HG03039 (cell line): ENCODE results near the gene MRGPRD.
"Not testable (repeated sequence)": the region's sequence is repeated elsewhere in the genome, so short reads cannot be mapped to it uniquely, and the experiment has no call there.

Experiments used
- ATAC-seq: cut with Tn5 transposase; IDR thresholded peaks from one replicate; pipeline ENCODE4 v1.9.1; 2021; ENCODE audit warnings: mild to moderate bottlenecking, moderate library complexity; ENCODE audit not compliant: unreplicated experiment

MRGPRD gene

GRCh38 chr11:68994161-68994893 is 13.5 kb upstream of the MRGPRD start:
- no peak for ATAC-seq

- no peak for ATAC-seq
Measured at GRCh38 chr11:68993546-68993945, 12.8 kb upstream of the MRGPRD start.

DNA sequence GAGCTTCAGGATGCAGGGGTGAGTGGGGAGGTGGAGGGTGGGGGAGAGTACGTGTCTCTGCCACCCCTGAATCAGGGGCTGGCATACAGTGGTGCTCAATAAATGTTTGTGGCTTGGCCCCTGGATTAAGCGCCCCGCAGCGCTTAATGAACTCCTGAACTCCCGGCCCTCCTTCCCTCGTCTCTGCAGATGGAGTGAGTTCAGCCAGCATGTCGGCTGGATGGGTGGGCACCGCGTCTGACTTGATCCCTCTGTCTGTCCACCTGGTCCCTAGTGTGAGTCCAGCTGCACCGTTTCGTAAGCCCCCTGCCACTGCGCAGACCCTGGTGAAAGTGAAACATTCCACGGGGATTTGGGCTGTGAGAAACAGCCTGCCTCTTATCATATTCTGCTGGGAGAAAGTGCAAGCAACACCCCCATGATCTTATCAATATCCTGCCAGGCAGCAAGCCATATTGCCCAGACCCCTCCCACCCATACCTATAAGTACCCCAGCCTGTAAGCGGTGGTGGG is 12.0 kb upstream of the MRGPRD start:
- no peak for ATAC-seq

DNA sequence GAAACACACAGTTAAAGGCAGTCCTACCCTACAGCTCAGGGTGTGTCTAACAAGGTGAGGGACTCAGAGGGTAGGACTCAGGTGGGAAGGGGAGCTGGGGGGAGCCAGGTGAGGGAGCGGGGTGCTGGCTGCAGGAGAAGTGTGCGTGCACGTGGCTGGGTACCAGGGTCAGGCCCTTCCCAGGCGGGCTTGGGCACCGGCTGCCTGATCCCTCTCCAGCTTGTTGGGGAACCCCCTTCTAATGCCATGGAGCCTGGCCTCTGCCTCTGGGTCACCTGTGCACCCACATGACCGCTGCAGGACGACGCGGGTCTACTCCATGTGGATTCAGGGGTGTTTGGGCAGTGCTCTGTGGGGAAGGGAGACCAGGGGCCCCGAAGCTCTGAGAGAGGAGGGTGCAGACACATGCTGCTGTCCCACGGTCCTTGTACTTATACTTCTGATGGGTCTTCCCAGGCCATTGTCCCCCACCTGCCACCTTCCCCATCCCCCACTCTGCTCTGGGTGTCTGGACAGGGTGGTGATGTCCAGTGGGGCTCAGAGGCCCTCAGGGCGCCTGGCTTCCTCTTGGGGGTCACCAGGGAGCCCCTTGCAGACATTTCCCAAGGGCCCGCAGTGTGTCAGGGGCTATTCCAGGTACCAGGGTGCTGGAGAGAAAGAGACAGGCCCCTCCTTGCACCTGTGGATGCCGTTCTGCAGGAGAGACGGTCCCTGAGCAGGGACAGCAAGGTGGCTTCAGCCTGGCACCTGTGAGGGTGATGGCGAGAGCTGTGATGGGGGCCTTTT is 10.4 kb upstream of the MRGPRD start:
- no peak for ATAC-seq

- no peak for ATAC-seq
Measured at GRCh38 chr11:68989936-68990606, 9.3 kb upstream of the MRGPRD start.

GRCh38 chr11:68988491-68988890 is 7.7 kb upstream of the MRGPRD start:
- no peak for ATAC-seq

DNA sequence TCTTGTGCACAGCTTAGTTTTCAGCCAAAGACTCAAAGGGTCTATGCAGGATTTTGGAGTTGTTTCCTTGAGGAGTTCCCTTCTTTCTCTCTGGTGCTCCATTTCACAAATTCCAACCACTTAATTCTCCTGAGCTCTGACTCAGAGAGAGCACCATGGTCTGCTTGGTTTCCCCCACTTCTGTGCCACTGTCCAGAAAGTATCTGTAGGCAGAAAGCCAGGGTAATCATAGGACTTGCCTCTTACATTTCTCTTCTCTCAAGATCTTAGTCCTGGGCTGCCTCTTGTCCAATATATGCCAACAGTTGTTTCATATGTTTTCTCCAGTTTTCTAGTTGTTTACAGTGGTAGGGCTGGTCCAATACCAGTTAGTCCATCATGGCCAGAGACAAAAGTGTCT is 6.4 kb upstream of the MRGPRD start:
- no peak for ATAC-seq

DNA sequence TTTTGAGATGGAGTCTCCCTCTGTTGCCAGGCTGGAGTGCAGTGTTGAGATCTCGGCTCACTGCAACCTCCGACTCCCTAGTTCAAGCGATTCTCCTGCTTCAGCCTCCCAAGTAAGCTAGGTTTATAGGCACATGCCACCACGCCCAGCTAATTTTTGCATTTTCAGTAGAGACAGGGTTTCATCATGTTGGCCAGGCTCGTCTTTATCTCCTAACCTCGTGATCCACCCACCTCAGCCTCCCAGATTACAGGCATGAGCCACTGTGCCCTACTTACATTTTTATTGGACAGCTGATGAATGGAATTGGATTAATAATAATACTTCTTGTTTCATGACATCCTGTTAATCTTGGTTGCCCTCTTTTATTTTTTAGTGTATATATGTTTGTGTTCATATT is 3.0 kb upstream of the MRGPRD start:
- ATAC-seq = no peak

DNA sequence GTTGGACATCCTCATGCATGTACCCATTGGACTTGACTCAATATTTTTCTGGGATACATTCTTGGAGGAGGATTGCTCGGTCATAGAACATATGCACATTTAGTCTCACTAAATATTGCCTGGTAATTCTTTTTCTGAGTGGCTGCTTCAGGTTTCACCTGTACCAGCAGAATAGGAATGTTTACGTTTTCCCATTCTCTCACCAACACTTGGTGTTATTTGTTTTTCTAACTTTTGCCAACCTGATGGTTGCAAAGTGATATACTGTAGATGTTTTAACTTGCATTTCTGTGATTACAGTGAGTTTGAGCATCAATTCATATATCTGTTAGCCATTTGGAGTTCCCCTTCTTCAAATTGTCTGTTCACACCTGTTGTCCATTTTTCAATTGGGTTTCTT is 1.3 kb upstream of the MRGPRD start:
- ATAC-seq = no peak

DNA sequence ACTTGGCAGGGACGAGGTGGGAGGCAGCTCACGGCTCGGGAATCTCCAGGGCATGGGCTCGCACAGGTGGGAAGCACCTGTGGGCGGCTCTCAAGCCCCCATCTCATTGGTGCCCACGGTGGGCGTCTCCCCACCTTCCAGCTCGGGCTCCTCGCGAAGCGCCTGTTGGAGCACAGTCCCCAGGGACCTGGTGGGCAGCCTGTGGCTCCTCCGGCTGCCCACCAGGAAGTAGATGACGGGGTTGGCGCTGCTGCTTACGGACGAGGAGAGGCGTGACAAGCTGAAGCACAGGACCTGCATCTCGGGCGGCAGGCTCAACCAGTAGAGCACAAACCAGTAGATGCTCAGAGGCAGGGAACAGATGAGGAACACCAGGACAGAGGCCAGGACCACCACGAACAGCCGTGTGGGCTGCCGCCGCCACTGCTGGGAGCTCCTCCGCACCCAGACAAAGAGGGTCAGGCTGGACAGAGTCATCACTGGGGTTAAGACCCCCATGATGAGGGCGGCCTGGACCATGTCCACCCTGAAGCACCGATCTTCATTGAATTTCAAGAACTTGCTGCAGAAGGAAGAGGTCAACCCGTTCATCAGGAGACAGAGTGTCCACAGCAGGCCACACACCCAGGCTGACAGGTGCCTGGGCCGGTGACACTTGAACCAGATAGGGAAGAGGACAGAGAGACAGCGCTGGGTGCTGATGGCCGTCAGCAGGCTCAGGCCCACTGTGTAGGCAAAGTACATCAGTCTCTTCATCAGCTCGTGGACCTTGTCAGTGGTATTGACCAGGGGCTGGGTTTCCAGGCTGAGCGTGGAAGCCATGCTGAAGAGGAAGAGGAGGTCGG is 633 bp downstream of the MRGPRD start:
- no peak for ATAC-seq

DNA sequence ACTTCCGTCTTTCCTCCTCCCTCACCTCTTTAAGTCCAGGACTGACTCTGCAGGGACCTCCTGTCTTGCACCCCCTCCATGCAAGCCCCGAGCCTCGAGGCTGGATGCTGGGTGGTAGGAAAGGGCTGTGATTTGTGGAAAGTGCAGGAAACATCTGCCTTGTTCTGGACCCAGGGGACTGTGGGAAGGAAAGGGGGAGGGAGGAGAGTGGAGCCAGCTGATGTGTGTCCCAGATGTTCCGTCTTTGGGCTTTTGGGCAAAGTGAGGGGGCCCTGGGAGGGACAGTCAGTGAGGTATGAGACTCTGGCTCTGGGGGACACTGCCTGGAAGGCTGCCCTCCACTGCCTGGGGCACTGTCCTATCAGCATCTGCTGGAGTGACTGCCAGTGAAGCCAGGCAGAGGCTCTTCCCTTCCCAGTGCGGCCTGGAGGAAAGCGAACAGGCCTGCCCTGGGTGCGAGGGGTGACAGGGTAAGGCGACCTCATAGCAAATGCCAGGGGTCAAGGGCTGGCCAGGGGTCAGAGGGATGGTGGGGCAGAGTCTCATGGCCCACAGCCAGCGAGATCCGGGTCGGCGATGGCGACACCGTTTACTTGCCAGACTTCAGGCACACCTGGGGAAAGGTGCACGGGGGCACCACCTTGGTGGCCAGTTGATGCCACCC is 1.7 kb downstream of the MRGPRD start:
- no peak for ATAC-seq

DNA sequence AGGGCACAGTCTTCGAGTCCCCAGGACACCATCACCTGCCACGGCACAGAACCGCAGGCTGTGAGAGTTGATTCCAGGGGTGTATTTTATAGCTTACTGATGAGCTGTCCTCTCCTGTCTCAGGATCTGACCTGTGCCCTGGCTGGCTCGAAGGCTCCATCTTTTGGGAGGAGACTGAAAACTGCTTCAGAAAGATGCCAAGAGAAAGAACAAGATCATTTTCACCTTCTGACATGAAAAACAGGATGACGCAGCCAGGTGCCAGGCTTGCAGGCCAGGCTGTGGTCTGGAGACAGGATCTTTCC is 2.2 kb downstream of the MRGPRD start:
- no peak for ATAC-seq

GRCh38 chr11:68977781-68978625 is 2.8 kb downstream of the MRGPRD start:
- no peak for ATAC-seq

- ATAC-seq = no peak
Measured at GRCh38 chr11:68976563-68976962, 4.2 kb downstream of the MRGPRD start.

- ATAC-seq = no peak
Measured at GRCh38 chr11:68976095-68976494, 4.7 kb downstream of the MRGPRD start.

DNA sequence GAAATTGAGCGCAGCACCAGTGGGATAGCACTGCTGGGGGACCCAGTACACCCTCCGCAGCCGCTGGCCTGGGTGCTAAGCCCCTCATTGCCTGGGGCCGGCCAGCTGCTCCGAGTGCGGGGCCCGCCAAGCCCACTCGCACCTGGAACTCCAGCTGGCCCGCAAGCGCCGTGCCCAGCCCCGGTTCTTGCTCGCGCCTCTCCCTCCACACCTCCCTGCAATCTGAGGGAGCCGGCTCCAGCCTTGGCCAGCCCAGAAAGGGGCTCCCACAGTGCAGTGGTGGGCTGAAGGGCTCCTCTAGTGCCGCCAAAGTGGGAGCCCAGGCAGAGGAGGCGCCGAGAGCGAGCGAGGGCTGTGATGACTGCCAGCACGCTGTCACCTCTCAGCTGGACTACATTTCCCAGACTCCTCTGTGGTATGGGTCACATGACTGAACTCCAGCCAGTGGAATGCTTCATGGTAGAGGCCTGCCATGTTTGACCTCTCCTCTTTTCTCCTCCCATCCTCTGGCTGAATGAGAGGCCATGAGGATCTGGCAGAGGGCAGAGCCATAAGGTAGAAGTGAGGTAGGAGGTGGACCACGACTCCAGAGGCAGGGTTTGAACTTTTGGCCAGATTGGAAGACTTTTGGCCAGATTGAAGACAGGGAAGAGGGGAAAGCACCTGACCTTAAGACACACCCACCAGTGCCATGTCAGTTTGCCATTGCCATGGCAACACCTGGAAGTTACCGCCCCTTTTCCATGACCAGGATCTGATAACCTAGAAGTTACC is 6.2 kb downstream of the MRGPRD start:
- no peak for ATAC-seq

- not testable (repeated sequence) for ATAC-seq
Measured at GRCh38 chr11:68973706-68974105, 7.1 kb downstream of the MRGPRD start.

DNA sequence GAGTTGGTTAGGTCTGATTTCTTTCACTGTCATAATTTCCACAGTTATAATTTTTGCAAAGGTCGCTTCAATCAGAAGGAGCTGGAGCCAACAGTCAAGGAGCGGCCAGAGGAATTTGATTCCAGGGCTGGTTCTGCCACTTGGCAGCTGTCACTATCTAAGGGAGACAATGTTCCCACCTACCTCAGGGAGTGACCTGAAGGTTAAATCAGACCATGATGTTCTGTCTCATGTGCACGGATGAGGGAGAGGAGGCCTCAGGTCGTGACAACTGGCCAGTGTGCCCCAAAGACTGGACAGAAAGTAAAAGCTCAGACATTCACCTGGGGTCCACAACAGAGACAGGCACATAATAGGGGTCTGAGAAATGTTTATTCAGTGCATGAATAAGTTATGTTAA is 7.6 kb downstream of the MRGPRD start:
- no peak for ATAC-seq
